ENCODE measurements around the gene NDUFAF8.

GRCh38 chr17:81234506-81234855 lies 4.6 kb upstream of the NDUFAF8 start:
- TF ChIP-seq GATA3 (IDR thresholded peaks at IDR 0.05; ENCODE audit: low read depth, low read length), result no peak
- TF ChIP-seq GATA2 (IDR thresholded peaks at IDR 0.05; ENCODE audit: low read depth, low read length), result no peak

Measured in SH-SY5Y (cell line).